ENCODE results near the gene CUTC. TPM values are rescaled to one million over a fixed set of nuclear protein-coding genes. Genes with fewer than 3 reads are reported as not detected.

The CUTC gene
- total RNA-seq, 2 experiments from 2014 or later: 37.4 to 38.1 TPM

DNA sequence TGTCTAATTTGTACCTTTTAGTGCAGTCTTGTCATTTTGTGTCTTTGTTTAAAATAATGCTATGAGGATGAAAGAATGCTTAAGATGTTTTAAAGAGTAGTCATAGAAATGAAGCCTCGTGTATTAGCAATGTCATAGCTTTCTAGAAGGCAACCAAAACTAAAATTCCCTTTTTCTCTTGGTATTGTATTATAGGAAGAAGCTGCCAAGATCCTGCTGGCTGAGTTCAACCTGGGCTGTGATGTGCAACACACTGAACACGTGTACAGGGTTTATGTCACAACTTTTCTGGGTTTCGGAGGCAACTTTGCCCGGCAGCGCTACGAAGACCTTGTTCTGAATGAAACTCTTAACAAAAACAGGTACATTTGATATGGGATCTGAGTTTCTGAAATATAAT is 36.3 kb upstream of the CUTC start:
- Mint-ChIP-seq H3K4me1 (ENCODE audit: low read depth) (no peaks in the 10 kb centered on the region), H3K27me3 (no peaks in the 10 kb centered on the region), H3K27ac (no peak overlapping the region), H3K9me3 (no peaks in the 10 kb centered on the region), H3K36me3 (ENCODE audit: low read depth) (peaks cover 13% of the 10 kb centered on the region), H3K4me3 (no peak overlapping the region)
- ATAC-seq: no peak
- intact Hi-C loops (cut with micrococcal nuclease): no loop called here
- ChIA-PET CTCF (no interaction called here), POLR2A (no interaction called here)
- no peak for TF ChIP-seq CTCF (IDR thresholded peaks at IDR 0.05)
- DNase-seq: no peak

DNA sequence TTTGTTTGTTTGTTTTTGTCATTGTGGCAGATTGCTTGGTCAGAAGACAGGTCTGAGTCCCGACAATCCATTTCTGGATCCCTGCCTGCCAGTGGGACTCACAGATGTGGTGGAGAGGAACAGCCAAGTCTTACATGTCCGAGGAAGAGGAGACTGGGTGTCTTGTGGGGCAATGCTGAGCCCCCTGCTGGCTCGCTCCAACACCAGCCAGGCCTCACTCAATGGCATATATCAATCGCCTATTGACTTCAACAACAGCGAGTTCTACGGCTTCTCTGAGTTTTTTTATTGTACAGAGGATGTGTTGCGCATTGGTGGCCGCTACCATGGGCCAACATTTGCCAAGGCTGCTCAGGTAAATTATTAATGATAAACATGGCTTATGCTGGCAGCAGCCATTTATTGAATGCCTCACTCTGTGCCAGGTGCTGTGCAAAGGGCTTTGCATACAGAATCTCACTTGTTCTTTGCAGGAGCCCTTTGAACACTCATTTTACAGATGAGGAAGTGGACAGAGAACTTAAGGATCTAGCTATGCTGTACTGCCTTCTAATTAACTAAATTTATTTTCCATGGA is 33.4 kb upstream of the CUTC start:
- H3K9me3 Mint-ChIP-seq: no peaks in the 10 kb centered on the region
- intact Hi-C loops (cut with micrococcal nuclease): no loop called here
- no peak for ATAC-seq
- no peak overlapping the region for H3K4me3 Mint-ChIP-seq
- no peak for TF ChIP-seq CTCF (IDR thresholded peaks at IDR 0.05)
- peaks cover 25% of the 10 kb centered on the region for H3K36me3 Mint-ChIP-seq (ENCODE audit: low read depth)
- DNase-seq: peak; percentile 16
- ChIA-PET POLR2A (no interaction called here), CTCF (no interaction called here)
- H3K4me1 Mint-ChIP-seq (ENCODE audit: low read depth): no peaks in the 10 kb centered on the region
- H3K27ac Mint-ChIP-seq: no peak overlapping the region
- H3K27me3 Mint-ChIP-seq: no peaks in the 10 kb centered on the region

- Mint-ChIP-seq H3K27ac (no peak overlapping the region), H3K36me3 (ENCODE audit: low read depth) (peaks cover 25% of the 10 kb centered on the region), H3K9me3 (no peaks in the 10 kb centered on the region), H3K4me3 (no peak overlapping the region), H3K4me1 (ENCODE audit: low read depth) (no peaks in the 10 kb centered on the region), H3K27me3 (no peaks in the 10 kb centered on the region)
- no peak for DNase-seq
- intact Hi-C loops (cut with micrococcal nuclease): no loop called here
- ChIA-PET CTCF (interaction anchor here (1.0 kb wide), 1 partner anchor 32 kb away, joined by 3 read pairs; the partner anchor contains the start of gene CUTC), POLR2A (no interaction called here)
- no peak for ATAC-seq
- TF ChIP-seq CTCF (IDR thresholded peaks at IDR 0.05): no peak
These were observed 31.4 kb upstream of the CUTC start for GRCh38 chr10:99700649-99701048.

DNA sequence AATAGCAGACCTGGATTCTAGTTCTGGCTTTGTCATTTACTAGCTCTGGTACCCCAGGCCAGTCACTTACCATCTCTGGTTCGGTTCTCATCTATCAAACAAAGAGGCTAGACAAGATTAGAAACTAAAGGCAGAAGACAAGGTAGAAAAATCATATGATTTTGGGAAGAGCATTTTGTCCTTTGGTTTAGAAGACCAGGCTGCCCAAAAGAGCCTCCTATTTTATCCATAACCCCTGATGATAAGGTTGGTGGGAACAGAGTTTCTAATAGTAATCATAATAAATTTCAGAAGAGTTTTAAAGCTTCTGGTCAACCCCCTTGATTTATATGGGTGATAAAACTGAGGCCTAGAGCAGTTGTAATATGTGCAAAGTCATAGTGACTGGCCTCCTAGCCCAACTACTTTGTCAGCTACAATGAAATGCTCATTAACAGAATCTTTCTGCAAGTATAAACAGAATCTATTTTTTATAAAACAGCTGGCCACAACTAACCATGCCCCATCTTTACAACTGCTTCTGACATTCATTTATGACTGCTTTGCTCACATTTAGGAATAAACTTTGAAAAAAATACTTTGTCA is 23.5 kb upstream of the CUTC start:
- ATAC-seq: no peak
- Mint-ChIP-seq H3K4me3 (no peak overlapping the region), H3K36me3 (ENCODE audit: low read depth) (peaks cover 10% of the 10 kb centered on the region), H3K27me3 (no peaks in the 10 kb centered on the region), H3K27ac (no peak overlapping the region), H3K4me1 (ENCODE audit: low read depth) (peaks cover 10% of the 10 kb centered on the region), H3K9me3 (no peaks in the 10 kb centered on the region)
- no peak for DNase-seq
- ChIA-PET CTCF (interaction anchor here (0.9 to 1.6 kb wide), 3 partner anchors 27 to 317 kb away, joined by 3 to 5 read pairs (median 3); no protein-coding TSS in a partner anchor), POLR2A (no interaction called here)
- TF ChIP-seq CTCF (IDR thresholded peaks at IDR 0.05): no peak
- intact Hi-C loops (cut with micrococcal nuclease): no loop called here

GRCh38 chr10:99709480-99710229 is 22.4 kb upstream of the CUTC start:
- CTCF ChIA-PET: interaction anchor here (1.3 to 3.9 kb wide), 6 partner anchors 28 to 317 kb away, joined by 3 to 15 read pairs (median 5); partner anchors contain the start of gene ENTPD7
- Mint-ChIP-seq H3K27me3 (no peaks in the 10 kb centered on the region), H3K4me1 (ENCODE audit: low read depth) (peaks cover 10% of the 10 kb centered on the region), H3K27ac (peak overlapping the region; percentile 63), H3K4me3 (no peak overlapping the region), H3K36me3 (ENCODE audit: low read depth) (peaks cover 13% of the 10 kb centered on the region), H3K9me3 (no peaks in the 10 kb centered on the region)
- TF ChIP-seq CTCF (IDR thresholded peaks at IDR 0.05): no peak
- POLR2A ChIA-PET: no interaction called here
- peak; percentile 17 for DNase-seq
- intact Hi-C loops (cut with micrococcal nuclease): loop anchor here (5.0 kb wide), 1 partner anchor 87 kb away; the partner anchor contains the start of gene SLC25A28
- peak; percentile 88 for ATAC-seq

Measured in activated CD8-positive, alpha-beta T cell treated with anti-CD3 and anti-CD28 coated beads for 36 hours (primary cell).